Naive thymus-derived CD4-positive, alpha-beta T cell (primary cell): Measurements from ENCODE around the gene GFM2. TPM values are rescaled to one million over a fixed set of nuclear protein-coding genes. Genes with fewer than 3 reads are reported as not detected.
"Not testable (repeated sequence)": the region's sequence is repeated elsewhere in the genome, so short reads cannot be mapped to it uniquely, and the experiment has no call there.

ENCODE experiments used
- ATAC-seq: fragments of 150-1000 bp; cut with Tn5 transposase; 2 replicates; pipeline ENCODE4 v1.10.0; 2021; ENCODE audit warnings: mild to moderate bottlenecking, moderate library complexity
- CTCF ChIA-PET: fragments of 350-600 bp; sonication (Branson Sonifier 250); formaldehyde crosslinking; loops from one replicate; lab custom pipeline; 2021; ENCODE audit warnings: antibody characterized with exemption; lab: Charles Lee
- POLR2A ChIA-PET: fragments of 350-600 bp; sonication (Branson Sonifier 250); formaldehyde crosslinking; loops from one replicate; lab custom pipeline; 2021; ENCODE audit warnings: antibody characterized with exemption, inconsistent platforms; lab: Charles Lee
- DNase-seq, 9 donors: peaks; one replicate each; pipeline versions ENCODE4 v3.0.0 to v3.0.0-alpha.2; 2020 to 2022; ENCODE audit warnings: mixed read lengths in 1 of 9
- H3K27ac ChIP-seq: one replicate; pipeline ENCODE4 v1.7.0; 2013; ENCODE audit warnings: mild to moderate bottlenecking, low read depth, low read length, moderate library complexity
- H3K27me3 ChIP-seq, 2 donors: one replicate each; pipeline ENCODE4 v1.7.0; 2013; ENCODE audit warnings: low read length in 2 of 2, mild to moderate bottlenecking in 2 of 2, moderate library complexity in 2 of 2; ENCODE audit not compliant: control insufficient read depth in 2 of 2, insufficient read depth in 2 of 2
- H3K36me3 ChIP-seq, 3 experiments: 1 replicate in 2 of 3; 2 replicates in 1 of 3; pipeline ENCODE4 v1.7.0; 2013; ENCODE audit warnings: low read length in 3 of 3, mild to moderate bottlenecking in 3 of 3, moderate library complexity in 1 of 3; ENCODE audit not compliant: insufficient read depth in 3 of 3, control insufficient read depth in 2 of 3
- H3K4me1 ChIP-seq, 2 donors: one replicate each; pipeline ENCODE4 v1.7.0; 2013; ENCODE audit warnings: low read length in 2 of 2, mild to moderate bottlenecking in 2 of 2, moderate library complexity in 1 of 2; ENCODE audit not compliant: control insufficient read depth in 2 of 2, insufficient read depth in 2 of 2
- H3K4me3 ChIP-seq: 2 replicates; pipeline ENCODE4 v1.7.0; 2013; ENCODE audit warnings: mild to moderate bottlenecking, low read length
- H3K9me3 ChIP-seq, 3 experiments: 1 replicate in 2 of 3; 2 replicates in 1 of 3; pipeline ENCODE4 v1.7.0; 2013; ENCODE audit warnings: low read length in 3 of 3; ENCODE audit not compliant: control insufficient read depth in 2 of 3
- H3K27ac Mint-ChIP-seq, 9 donors: one replicate each; pipeline ENCODE4 v1.8.0; 2020 to 2022; ENCODE audit warnings: mixed read lengths in 9 of 9, mild to moderate bottlenecking in 8 of 9, moderate library complexity in 5 of 9, inconsistent platforms in 2 of 9
- H3K27me3 Mint-ChIP-seq, 5 donors: one replicate each; pipeline ENCODE4 v1.8.0; 2021 to 2022; ENCODE audit warnings: mixed read lengths in 5 of 5, mild to moderate bottlenecking in 1 of 5
- H3K36me3 Mint-ChIP-seq, 5 donors: one replicate each; pipeline ENCODE4 v1.8.0; 2020 to 2022; ENCODE audit warnings: mixed read lengths in 5 of 5, mild to moderate bottlenecking in 3 of 5, inconsistent platforms in 1 of 5
- H3K4me1 Mint-ChIP-seq, 7 donors: one replicate each; pipeline ENCODE4 v1.8.0; 2020 to 2022; ENCODE audit warnings: mixed read lengths in 7 of 7, mild to moderate bottlenecking in 3 of 7, inconsistent platforms in 1 of 7
- H3K4me3 Mint-ChIP-seq, 10 donors: one replicate each; pipeline ENCODE4 v1.8.0; 2020 to 2022; ENCODE audit warnings: mild to moderate bottlenecking in 10 of 10, mixed read lengths in 10 of 10, moderate library complexity in 6 of 10, inconsistent platforms in 2 of 10
- H3K9me3 Mint-ChIP-seq, 11 donors: one replicate each; pipeline ENCODE4 v1.8.0; 2020 to 2022; ENCODE audit warnings: mixed read lengths in 11 of 11, mild to moderate bottlenecking in 4 of 11, inconsistent platforms in 1 of 11, moderate library complexity in 1 of 11
- intact Hi-C, 2 donors: fragments of 100-400 bp; cut with micrococcal nuclease; formaldehyde crosslinking; loops; one replicate each; pipeline ENCODE4 v1.15.1; 2023
- polyA plus RNA-seq, 2 donors: library from polyadenylated mRNA; unstranded; fragments of 300-500 nt; fragmentation: Illumina TruSeq; gene quantifications; one replicate each; pipeline ENCODE4 v1.2.3, GENCODE V29; 2021
- total RNA-seq, 6 experiments: library from RNA in 5 of 6; stranded (reverse) in 5 of 6; gene quantifications; 1 replicate in 5 of 6; 2 replicates in 1 of 6; pipeline ENCODE4 v1.2.3 and lab custom pipeline; 2021 to 2026

GFM2 gene
- total and polyA plus RNA-seq, 7 experiments from 2014 or later = 8.6 to 30.2 (median 19.5) TPM

DNA sequence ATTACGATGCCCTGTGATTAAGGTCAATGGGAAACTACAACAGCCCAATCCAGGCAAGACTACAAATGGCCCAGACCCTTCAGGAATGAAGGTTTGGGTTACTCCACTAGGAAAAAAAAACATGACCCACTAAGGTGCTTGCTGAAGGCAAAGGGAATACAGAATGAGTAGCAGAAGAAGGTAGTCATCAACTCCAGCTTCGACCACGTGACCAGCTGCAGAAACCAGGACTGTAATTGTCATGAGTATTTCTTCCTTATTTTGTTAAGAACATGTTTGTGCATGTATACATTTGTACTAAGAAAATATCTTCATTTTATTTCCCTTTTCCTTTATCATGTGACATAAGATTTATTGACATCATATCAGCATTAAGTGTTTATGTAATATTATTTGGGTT lies 24.8 kb upstream of the GFM2 start:
- intact Hi-C loops, H3K4me1 ChIP-seq, H3K9me3 Mint-ChIP-seq, H3K9me3 ChIP-seq, H3K4me1 Mint-ChIP-seq, H3K27me3 ChIP-seq, H3K27ac Mint-ChIP-seq, H3K27me3 Mint-ChIP-seq, ATAC-seq, POLR2A ChIA-PET, H3K4me3 Mint-ChIP-seq, H3K27ac ChIP-seq, DNase-seq, H3K4me3 ChIP-seq: not testable (repeated sequence)
- peaks cover 2 to 70% (median 41%) of the 10 kb centered on the region in 5 donors for H3K36me3 Mint-ChIP-seq
- CTCF ChIA-PET = interaction anchor here (0.6 kb wide), 1 partner anchor 33 kb away, joined by 3 read pairs; no protein-coding TSS in a partner anchor
- H3K36me3 ChIP-seq = peaks cover 0 to 32% (median 3%) of the 10 kb centered on the region in 3 experiments

GRCh38 chr5:74787424-74787823 lies 20.5 kb upstream of the GFM2 start:
- no peak for ATAC-seq
- peak overlapping the region in 3 of 9 donors; percentile 22 to 36 (median 32) for H3K27ac Mint-ChIP-seq
- H3K36me3 Mint-ChIP-seq = peaks cover 0 to 55% (median 31%) of the 10 kb centered on the region in 5 donors
- ChIA-PET CTCF (interaction anchor here (0.6 kb wide), 1 partner anchor 29 kb away, joined by 3 read pairs; no protein-coding TSS in a partner anchor), POLR2A (no interaction called here)
- intact Hi-C loops = no loop called here
- no peaks in the 10 kb centered on the region for H3K4me1 Mint-ChIP-seq
- no peaks in the 10 kb centered on the region for H3K27me3 Mint-ChIP-seq
- H3K4me3 Mint-ChIP-seq = no peak overlapping the region
- Histone ChIP-seq H3K4me3 (no peak overlapping the region), H3K27ac (no peak overlapping the region), H3K27me3 (no peaks in the 10 kb centered on the region), H3K36me3 (peaks cover 0 to 34% (median 3%) of the 10 kb centered on the region in 3 experiments), H3K4me1 (no peaks in the 10 kb centered on the region), H3K9me3 (no peaks in the 10 kb centered on the region)
- no peaks in the 10 kb centered on the region for H3K9me3 Mint-ChIP-seq
- no peak for DNase-seq

DNA sequence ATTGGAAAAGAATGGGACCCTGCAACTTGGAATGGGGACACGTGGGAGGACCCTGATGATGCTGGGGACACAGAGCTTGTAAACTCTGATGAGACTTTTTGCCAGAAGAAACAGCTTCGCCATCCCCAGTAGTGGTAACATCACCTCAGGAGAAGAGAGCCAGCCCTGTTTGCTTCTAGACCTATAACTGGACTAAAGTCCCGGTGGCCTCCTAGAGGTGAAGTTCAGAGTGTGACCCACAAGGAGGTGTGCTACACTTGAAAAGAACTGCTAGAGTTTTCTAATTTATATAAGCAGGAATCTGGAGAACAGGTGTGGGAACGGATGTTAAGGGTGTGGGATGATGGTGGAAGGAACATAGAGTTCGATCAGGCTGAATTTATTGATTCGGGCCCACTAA lies 19.9 kb upstream of the GFM2 start:
- Histone ChIP-seq H3K27ac (no peak overlapping the region), H3K36me3 (peaks cover 0 to 30% (median 3%) of the 10 kb centered on the region in 3 experiments), H3K4me1 (no peaks in the 10 kb centered on the region), H3K27me3 (no peaks in the 10 kb centered on the region), H3K9me3 (no peaks in the 10 kb centered on the region), H3K4me3 (no peak overlapping the region)
- ATAC-seq (no peak), DNase-seq (no peak)
- no peaks in the 10 kb centered on the region for H3K4me1 Mint-ChIP-seq
- intact Hi-C loops = no loop called here
- H3K27ac Mint-ChIP-seq = peak overlapping the region in 3 of 9 donors; percentile 22 to 36 (median 32)
- no peak overlapping the region for H3K4me3 Mint-ChIP-seq
- no peaks in the 10 kb centered on the region for H3K9me3 Mint-ChIP-seq
- CTCF ChIA-PET = interaction anchor here (0.6 kb wide), 1 partner anchor 29 kb away, joined by 3 read pairs; no protein-coding TSS in a partner anchor
- POLR2A ChIA-PET = no interaction called here
- H3K27me3 Mint-ChIP-seq = no peaks in the 10 kb centered on the region
- peaks cover 0 to 50% (median 25%) of the 10 kb centered on the region in 5 donors for H3K36me3 Mint-ChIP-seq

DNA sequence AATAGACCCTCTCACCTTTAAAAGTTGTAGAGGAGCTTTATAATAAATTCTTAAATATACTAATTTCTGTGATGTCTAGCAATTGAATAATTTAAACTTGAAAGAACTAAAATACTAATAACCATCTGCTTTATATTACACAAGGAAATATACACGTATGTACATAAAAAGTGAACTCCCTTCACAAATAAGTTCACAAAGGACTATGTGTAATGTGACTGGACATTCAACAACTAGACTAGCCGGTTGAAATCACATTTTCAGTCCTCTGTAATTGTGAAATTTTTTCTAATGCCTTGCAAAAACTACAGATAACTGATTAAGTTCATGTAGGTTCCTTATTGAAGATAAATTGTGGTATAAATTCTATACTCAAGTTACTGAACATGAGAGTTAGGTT lies 11.7 kb upstream of the GFM2 start:
- CTCF ChIA-PET = no interaction called here
- Histone ChIP-seq H3K27me3 (no peaks in the 10 kb centered on the region), H3K4me1 (no peaks in the 10 kb centered on the region), H3K27ac (no peak overlapping the region), H3K4me3 (no peak overlapping the region), H3K36me3 (peaks cover 6 to 31% (median 10%) of the 10 kb centered on the region in 3 experiments), H3K9me3 (no peaks in the 10 kb centered on the region)
- intact Hi-C loops = no loop called here
- H3K27ac Mint-ChIP-seq = peak overlapping the region in 3 of 9 donors; percentile 2 to 21 (median 3)
- H3K4me1 Mint-ChIP-seq = peaks cover 0 to 2% (median 0%) of the 10 kb centered on the region in 7 donors
- POLR2A ChIA-PET = no interaction called here
- DNase-seq (no peak), ATAC-seq (no peak)
- no peaks in the 10 kb centered on the region for H3K27me3 Mint-ChIP-seq
- H3K36me3 Mint-ChIP-seq = peaks cover 0 to 17% (median 6%) of the 10 kb centered on the region in 5 donors
- no peak overlapping the region for H3K4me3 Mint-ChIP-seq
- H3K9me3 Mint-ChIP-seq = no peaks in the 10 kb centered on the region

DNA sequence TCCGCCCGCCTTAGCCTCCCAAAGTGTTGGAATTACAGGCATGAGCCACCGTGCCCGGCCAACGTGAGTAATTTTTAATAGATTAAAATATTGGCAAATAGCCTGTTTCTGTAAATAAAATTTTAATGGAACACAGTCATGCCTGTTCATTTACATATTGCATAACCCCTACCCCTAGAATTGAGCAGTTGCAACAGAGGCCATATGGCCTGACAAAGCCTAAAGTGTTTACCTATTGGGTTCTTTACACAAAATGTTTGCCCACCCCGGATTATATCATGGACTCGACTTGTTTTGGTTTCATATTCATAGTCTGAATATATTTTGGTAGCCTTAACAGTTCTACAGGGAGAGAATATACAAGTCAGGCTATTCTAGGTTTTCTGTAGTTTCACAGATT lies 5.4 kb upstream of the GFM2 start:
- H3K36me3 ChIP-seq = peaks cover 0 to 52% (median 15%) of the 10 kb centered on the region in 3 experiments

DNA sequence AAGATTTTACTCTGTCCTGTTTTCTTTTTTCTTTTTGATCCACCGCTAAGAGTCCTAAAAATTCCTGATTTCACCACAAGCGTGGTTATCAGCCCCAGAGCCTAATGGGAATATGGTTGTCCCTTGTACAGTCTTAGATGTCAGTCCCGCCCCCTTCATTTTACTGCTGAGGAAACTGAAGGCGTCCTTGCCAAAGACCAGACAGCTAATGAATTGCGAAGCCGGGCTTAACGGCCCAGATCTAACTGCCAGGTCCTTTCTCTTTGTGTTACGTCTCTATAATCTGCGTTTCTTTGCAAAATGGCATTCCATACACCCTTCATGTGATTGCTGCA lies 629 bp upstream of the GFM2 start:
- POLR2A ChIA-PET = interaction anchor here (1.0 to 1.3 kb wide), 5 partner anchors 8 to 285 kb away, joined by 3 to 5 read pairs (median 3); partner anchors contain the start of gene GCNT4
- H3K27ac ChIP-seq = peak overlapping the region; percentile 81
- H3K27ac Mint-ChIP-seq = peak overlapping the region; percentile 95 to 99 (median 98)

More for the DNA sequence above, 5.4 kb upstream of the GFM2 start:
- H3K4me3 Mint-ChIP-seq = no peak overlapping the region
- no peaks in the 10 kb centered on the region for H3K9me3 Mint-ChIP-seq
- Histone ChIP-seq H3K4me3 (no peak overlapping the region), H3K4me1 (peaks cover 10% of the 10 kb centered on the region in 2 donors), H3K9me3 (no peaks in the 10 kb centered on the region), H3K27me3 (no peaks in the 10 kb centered on the region), H3K27ac (no peak overlapping the region)
- H3K27me3 Mint-ChIP-seq = no peaks in the 10 kb centered on the region
- ATAC-seq (no peak), DNase-seq (no peak)
- H3K4me1 Mint-ChIP-seq = peaks cover 6 to 22% (median 20%) of the 10 kb centered on the region in 7 donors
- intact Hi-C loops = no loop called here
- peaks cover 0 to 23% (median 19%) of the 10 kb centered on the region in 5 donors for H3K36me3 Mint-ChIP-seq
- ChIA-PET POLR2A (no interaction called here), CTCF (no interaction called here)
- peak overlapping the region in 1 of 9 donors; percentile 43 for H3K27ac Mint-ChIP-seq

More for the DNA sequence above, 629 bp upstream of the GFM2 start:
- DNase-seq = peak in 1 of 9 donors; percentile 40
- intact Hi-C loops = loop anchor here (1.0 to 10.0 kb wide), 19 partner anchors 82 to 1489 kb away; partner anchors contain the start of genes ANKRA2 (in 2 of the 2), BTF3 (in 2 of the 2), CERT1 (in 2 of the 2) and HEXB (in 2 of the 2)
- H3K4me3 ChIP-seq = peak overlapping the region; percentile 98
- peaks cover 22% of the 10 kb centered on the region in 2 donors for H3K4me1 ChIP-seq
- H3K27me3 Mint-ChIP-seq = no peaks in the 10 kb centered on the region
- H3K9me3 ChIP-seq = no peaks in the 10 kb centered on the region
- peaks cover 5 to 36% (median 9%) of the 10 kb centered on the region in 3 experiments for H3K36me3 ChIP-seq
- H3K36me3 Mint-ChIP-seq = peaks cover 6 to 18% (median 14%) of the 10 kb centered on the region in 5 donors
- H3K4me3 Mint-ChIP-seq = peak overlapping the region; percentile 97 to 100 (median 99)
- ATAC-seq = no peak
- CTCF ChIA-PET = interaction anchor here (0.5 to 0.9 kb wide), 4 partner anchors 9 to 465 kb away, joined by 3 to 4 read pairs (median 3); no protein-coding TSS in a partner anchor
- H3K27me3 ChIP-seq = no peaks in the 10 kb centered on the region
- no peaks in the 10 kb centered on the region for H3K9me3 Mint-ChIP-seq
- H3K4me1 Mint-ChIP-seq = peaks cover 12 to 52% (median 37%) of the 10 kb centered on the region in 7 donors
